ENCODE measurements around the gene CDC42EP2.

GRCh38 chr11:65304613-65305012, 10.1 kb upstream of the CDC42EP2 start:
- TF ChIP-seq CTCF (IDR thresholded peaks at IDR 0.05; ENCODE audit: insufficient read depth, low read length) (no peak), POLR2AphosphoS5 (IDR thresholded peaks at IDR 0.05; ENCODE audit: low read depth) (peak; percentile 24; the same call in 1 of the 2 replicates)

Measured in HL-60 (cell line).